DND-41 (cell line): ENCODE measurements around the gene SLC25A19.

ENCODE experiments used
- ATAC-seq: fragments of 200-7000 bp; cut with Tn5 transposase; 3 replicates; pipeline ENCODE4 v1.9.1; 2021; ENCODE audit warnings: low read depth; ENCODE audit not compliant: insufficient read depth
- DNase-seq: peaks from one replicate; pipeline ENCODE4 v3.0.0-alpha.2; 2020
- H2AFZ ChIP-seq: 2 replicates; pipeline ENCODE4 v1.6.0; 2012; ENCODE audit warnings: low read depth, low read length
- H3K27ac ChIP-seq: 2 replicates; pipeline ENCODE4 v1.5.1; 2012; ENCODE audit warnings: low read length, inconsistent platforms
- H3K27me3 ChIP-seq: fragments of 200-600 bp; sonication (generic); 2 replicates; pipeline ENCODE4 v1.6.0; 2012; ENCODE audit warnings: low read length, mild to moderate bottlenecking, inconsistent platforms; ENCODE audit not compliant: insufficient read depth, poor library complexity
- H3K36me3 ChIP-seq: 2 replicates; pipeline ENCODE4 v1.5.1; 2012; ENCODE audit warnings: low read length, inconsistent platforms; ENCODE audit not compliant: insufficient read depth
- H3K4me1 ChIP-seq: 2 replicates; pipeline ENCODE4 v1.5.1; 2012; ENCODE audit warnings: mild to moderate bottlenecking, low read length; ENCODE audit not compliant: insufficient read depth
- H3K4me2 ChIP-seq: 2 replicates; pipeline ENCODE4 v1.6.0; 2012; ENCODE audit warnings: mild to moderate bottlenecking, moderate library complexity, low read length, inconsistent platforms; ENCODE audit not compliant: insufficient read depth
- H3K4me3 ChIP-seq, 2 experiments: fragments of 200-600 bp in 1 of 2; shearing (Covaris generic) in 1 of 2; 2 replicates each; pipeline ENCODE4 v1.5.1; 2012 to 2016; ENCODE audit warnings: inconsistent platforms in 2 of 2, low read length in 2 of 2, mild to moderate bottlenecking in 2 of 2, low read depth in 1 of 2, moderate library complexity in 1 of 2
- H3K79me2 ChIP-seq: 2 replicates; pipeline ENCODE4 v1.6.0; 2012; ENCODE audit warnings: low read length, inconsistent platforms; ENCODE audit not compliant: insufficient read depth
- H3K9ac ChIP-seq: 2 replicates; pipeline ENCODE4 v1.6.0; 2012; ENCODE audit warnings: low read depth, mild to moderate bottlenecking, inconsistent platforms, low read length, moderate library complexity
- H3K9me3 ChIP-seq: 2 replicates; pipeline ENCODE4 v1.5.1; 2012; ENCODE audit warnings: low read length, moderate library complexity, mild to moderate bottlenecking, inconsistent platforms; ENCODE audit not compliant: insufficient read depth, severe bottlenecking
- H4K20me1 ChIP-seq: 2 replicates; pipeline ENCODE4 v1.6.0; 2012; ENCODE audit warnings: low read length; ENCODE audit not compliant: insufficient read depth
- EZH2 ChIP-seq: IDR thresholded peaks from 3 replicates; pipeline ENCODE4 v1.6.1; 2012; ENCODE audit warnings: borderline replicate concordance, low read depth, mild to moderate bottlenecking, moderate library complexity, low read length, inconsistent platforms; ENCODE audit not compliant: severe bottlenecking
- TF ChIP-seq, protein P1 (sequence below): IDR thresholded peaks from 2 replicates; pipeline ENCODE4 v1.5.1; 2012; ENCODE audit warnings: borderline replicate concordance, low read length, moderate library complexity, mild to moderate bottlenecking; ENCODE audit not compliant: poor library complexity, severe bottlenecking; ENCODE audit errors: extremely low read depth

The SLC25A19 gene

DNA sequence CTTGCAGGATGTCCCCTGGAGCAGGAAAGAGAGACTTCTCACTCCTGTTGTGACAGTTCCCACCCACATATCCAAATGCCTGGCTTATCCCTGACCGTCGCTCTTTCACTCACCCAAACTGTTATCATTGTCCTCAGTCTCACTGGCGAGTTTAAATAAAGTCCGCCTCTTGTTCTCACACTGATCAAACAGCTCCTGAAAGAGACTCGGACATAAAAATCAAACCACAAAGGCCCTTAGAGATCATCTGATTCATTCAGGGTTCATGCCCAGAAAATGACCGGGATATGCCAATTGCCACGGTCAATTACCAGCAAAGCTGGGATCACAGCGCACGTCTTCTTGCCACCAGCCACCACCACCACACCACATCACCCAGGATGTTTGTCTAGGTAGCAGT lies 47.7 kb downstream of the SLC25A19 start:
- Histone ChIP-seq H3K4me3 (no peak overlapping the region), H3K4me2 (no peak overlapping the region), H3K9me3 (no peaks in the 10 kb centered on the region), H3K4me1 (no peaks in the 10 kb centered on the region), H3K27ac (no peak overlapping the region), H3K36me3 (peaks cover 99% of the 10 kb centered on the region), H4K20me1 (peaks cover 26% of the 10 kb centered on the region), H3K27me3 (no peaks in the 10 kb centered on the region), H3K79me2 (peaks cover 2% of the 10 kb centered on the region), H3K9ac (no peak overlapping the region), H2AFZ (no peak overlapping the region)
- DNase-seq (no peak), ATAC-seq (no peak)
- no peak for TF ChIP-seq EZH2
- TF ChIP-seq, protein P1, sequence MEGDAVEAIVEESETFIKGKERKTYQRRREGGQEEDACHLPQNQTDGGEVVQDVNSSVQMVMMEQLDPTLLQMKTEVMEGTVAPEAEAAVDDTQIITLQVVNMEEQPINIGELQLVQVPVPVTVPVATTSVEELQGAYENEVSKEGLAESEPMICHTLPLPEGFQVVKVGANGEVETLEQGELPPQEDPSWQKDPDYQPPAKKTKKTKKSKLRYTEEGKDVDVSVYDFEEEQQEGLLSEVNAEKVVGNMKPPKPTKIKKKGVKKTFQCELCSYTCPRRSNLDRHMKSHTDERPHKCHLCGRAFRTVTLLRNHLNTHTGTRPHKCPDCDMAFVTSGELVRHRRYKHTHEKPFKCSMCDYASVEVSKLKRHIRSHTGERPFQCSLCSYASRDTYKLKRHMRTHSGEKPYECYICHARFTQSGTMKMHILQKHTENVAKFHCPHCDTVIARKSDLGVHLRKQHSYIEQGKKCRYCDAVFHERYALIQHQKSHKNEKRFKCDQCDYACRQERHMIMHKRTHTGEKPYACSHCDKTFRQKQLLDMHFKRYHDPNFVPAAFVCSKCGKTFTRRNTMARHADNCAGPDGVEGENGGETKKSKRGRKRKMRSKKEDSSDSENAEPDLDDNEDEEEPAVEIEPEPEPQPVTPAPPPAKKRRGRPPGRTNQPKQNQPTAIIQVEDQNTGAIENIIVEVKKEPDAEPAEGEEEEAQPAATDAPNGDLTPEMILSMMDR = no peak

DNA sequence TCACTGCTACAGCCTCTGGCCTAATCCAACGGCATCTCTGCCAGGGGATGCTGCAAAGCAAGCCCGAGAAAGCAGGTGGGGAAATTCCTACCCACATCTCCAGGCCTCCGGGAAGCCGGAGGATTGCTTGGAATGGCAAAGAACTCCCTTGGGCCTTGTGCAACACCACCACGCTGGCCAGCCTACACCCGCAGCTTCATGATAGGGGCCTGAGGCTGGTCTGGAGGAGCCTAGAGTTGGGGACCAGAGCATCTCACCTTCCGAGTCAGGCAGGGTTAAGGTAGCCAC lies 48.1 kb downstream of the SLC25A19 start:
- no peak for TF ChIP-seq EZH2
- TF ChIP-seq, protein P1 = no peak
- DNase-seq (no peak), ATAC-seq (no peak)
- Histone ChIP-seq H3K36me3 (peaks cover 99% of the 10 kb centered on the region), H2AFZ (no peak overlapping the region), H3K9ac (no peak overlapping the region), H3K4me3 (no peak overlapping the region), H3K9me3 (no peaks in the 10 kb centered on the region), H4K20me1 (peaks cover 25% of the 10 kb centered on the region), H3K27ac (no peak overlapping the region; the same call in 1 of the 2 replicates), H3K4me1 (no peaks in the 10 kb centered on the region), H3K4me2 (no peak overlapping the region), H3K27me3 (no peaks in the 10 kb centered on the region), H3K79me2 (no peaks in the 10 kb centered on the region)

DNA sequence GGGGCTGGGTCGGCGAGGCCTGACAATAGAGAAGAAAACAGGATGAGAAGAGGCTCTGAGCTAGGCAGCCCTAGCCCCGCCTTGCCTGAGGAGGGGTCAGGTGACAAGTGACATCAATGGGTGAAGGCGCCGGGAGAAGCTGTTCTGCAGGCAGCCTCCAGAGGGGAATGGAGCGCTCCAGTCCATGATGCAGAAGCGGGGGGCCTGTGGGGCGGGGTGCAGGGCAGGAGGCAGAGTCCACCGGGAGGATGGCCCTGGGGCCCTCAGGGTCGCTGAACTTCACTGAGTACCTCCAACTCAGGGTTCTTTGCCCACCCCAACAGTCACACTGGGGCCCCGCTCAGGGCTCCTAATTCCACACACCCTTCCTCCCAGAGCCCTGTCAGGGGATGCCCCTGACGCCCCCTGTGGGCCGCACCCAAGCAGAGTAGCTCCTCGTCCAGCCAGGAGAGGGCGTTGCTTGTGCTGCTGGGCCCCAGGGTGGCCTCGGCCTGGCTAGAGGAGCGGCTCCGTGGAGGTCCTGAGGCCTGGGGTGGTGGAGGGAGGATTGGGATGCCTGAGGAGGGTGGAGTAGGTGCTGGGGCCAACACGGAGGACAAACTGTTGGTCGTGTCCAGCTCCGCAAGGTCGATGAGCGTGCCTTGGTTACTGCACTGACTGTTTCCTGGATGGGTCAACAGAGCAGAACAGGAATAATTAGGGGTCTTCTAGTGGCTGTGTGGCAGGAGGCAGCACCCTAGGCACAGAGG lies 48.7 kb downstream of the SLC25A19 start:
- H3K4me3 ChIP-seq = no peak overlapping the region
- ATAC-seq = peak; percentile 57
- H3K27ac ChIP-seq = no peak overlapping the region; the same call in 1 of the 2 replicates

More for the DNA sequence above, 48.7 kb downstream of the SLC25A19 start:
- no peak overlapping the region for H3K4me2 ChIP-seq
- H3K79me2 ChIP-seq = no peaks in the 10 kb centered on the region
- no peaks in the 10 kb centered on the region for H3K27me3 ChIP-seq
- peaks cover 22% of the 10 kb centered on the region for H4K20me1 ChIP-seq
- no peak overlapping the region for H2AFZ ChIP-seq
- TF ChIP-seq, protein P1 = peak; percentile 75
- TF ChIP-seq EZH2 = no peak
- H3K9me3 ChIP-seq = no peaks in the 10 kb centered on the region
- no peak overlapping the region for H3K9ac ChIP-seq
- peak; percentile 49 for DNase-seq
- peaks cover 99% of the 10 kb centered on the region for H3K36me3 ChIP-seq
- no peaks in the 10 kb centered on the region for H3K4me1 ChIP-seq
